ENCODE results near the gene ERI2. TPM values are rescaled to one million over a fixed set of nuclear protein-coding genes. Genes with fewer than 3 reads are reported as not detected.
A peak's percentile ranks its signal among the peaks of the same experiment; 100 is the strongest.

Gene ERI2
- total and polyA plus RNA-seq, 2 of the 13 experiments (the other 11 are each of a cell fraction or from before 2014, with no cell fraction given) = 17.4 to 41.3 TPM

DNA sequence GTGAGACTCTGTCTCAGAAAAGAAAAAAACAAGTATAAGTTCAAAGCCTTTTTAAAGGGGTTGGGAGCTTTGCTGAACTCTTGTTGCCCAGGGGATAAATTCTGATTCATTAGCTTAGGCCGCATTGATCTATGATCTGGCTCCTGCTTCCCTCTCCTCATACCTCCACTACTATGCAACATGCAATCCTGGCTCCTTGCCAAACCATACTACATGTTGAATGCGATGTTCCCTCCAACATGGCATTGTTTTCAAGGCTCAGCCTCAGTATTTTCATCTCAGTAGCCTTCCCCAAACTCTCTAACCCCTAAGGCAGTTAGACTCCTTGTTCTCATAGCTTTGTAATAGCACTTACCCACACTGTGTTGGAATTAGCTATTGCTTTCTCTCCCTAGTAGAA, 6.2 kb upstream of the ERI2 start:
- FAIRE-seq (no peak), ATAC-seq (no peak), DNase-seq (ENCODE audit: low spot score) (no peak)
- ChIA-PET CTCF (ENCODE audit: low intra/inter-chr PET ratio, low total read pairs) (no interaction called here), POLR2A (no interaction called here)
- in situ Hi-C loops (cut with HindIII; ENCODE audit: extremely low pct_ligation_motif_present, low pct_unique_long_range_greater_than_20kb) = no loop called here
- intact Hi-C loops (cut with micrococcal nuclease; ENCODE audit: unreplicated experiment) = no loop called here
- WGBS (ENCODE audit: low lambda C conversion rate) = 89% methylated on average over 2 of the region's 2 CpGs
- Histone ChIP-seq H3K4me2 (ENCODE audit: low read depth, low read length) (no peak overlapping the region), H3K36me3 (replicated peaks in 1 of 2; ENCODE audit: control insufficient read depth in 1 of 2, insufficient read depth in 2 of 2, low read length in 2 of 2) (peaks cover 0 to 17% of the 10 kb centered on the region in 2 experiments; a peak in 2 of 5 replicates), H3K27me3 (ENCODE audit: control insufficient read depth in 1 of 2, insufficient read depth in 2 of 2, low read length in 2 of 2) (no peaks in the 10 kb centered on the region), H3K4me1 (ENCODE audit: insufficient read depth, low read length) (peaks cover 10% of the 10 kb centered on the region), H3K79me2 (ENCODE audit: insufficient read depth, low read length) (no peaks in the 10 kb centered on the region), H4K20me1 (ENCODE audit: insufficient read depth, low read length) (no peaks in the 10 kb centered on the region), H3K27ac (ENCODE audit: extremely low read length, insufficient read depth, low read length) (no peak overlapping the region), H3K9ac (ENCODE audit: insufficient read depth, low read depth, low read length) (no peak overlapping the region), H3K9me3 (ENCODE audit: low read length) (no peaks in the 10 kb centered on the region), H2AFZ (ENCODE audit: low read length) (no peak overlapping the region), H3K4me3 (replicated peaks in 1 of 3; ENCODE audit: insufficient read depth in 1 of 3, low read depth in 2 of 3, low read length in 3 of 3) (no peak overlapping the region)
- no TSS peak for BruUV-seq (replicated peaks)
- TF ChIP-seq HES4 (CRISPR knock-in tag; IDR thresholded peaks at IDR 0.05; ENCODE audit: borderline replicate concordance) (no peak), HOXA9 (CRISPR knock-in tag; IDR thresholded peaks at IDR 0.05; ENCODE audit: borderline replicate concordance) (0 out of 2 replicates have a peak, but pooled peaks have one; percentile 33), LCORL (IDR thresholded peaks at IDR 0.05) (0 out of 2 replicates have a peak, but pooled peaks have one; percentile 41), LCORL (CRISPR knock-in tag; IDR thresholded peaks at IDR 0.05) (no peak)

DNA sequence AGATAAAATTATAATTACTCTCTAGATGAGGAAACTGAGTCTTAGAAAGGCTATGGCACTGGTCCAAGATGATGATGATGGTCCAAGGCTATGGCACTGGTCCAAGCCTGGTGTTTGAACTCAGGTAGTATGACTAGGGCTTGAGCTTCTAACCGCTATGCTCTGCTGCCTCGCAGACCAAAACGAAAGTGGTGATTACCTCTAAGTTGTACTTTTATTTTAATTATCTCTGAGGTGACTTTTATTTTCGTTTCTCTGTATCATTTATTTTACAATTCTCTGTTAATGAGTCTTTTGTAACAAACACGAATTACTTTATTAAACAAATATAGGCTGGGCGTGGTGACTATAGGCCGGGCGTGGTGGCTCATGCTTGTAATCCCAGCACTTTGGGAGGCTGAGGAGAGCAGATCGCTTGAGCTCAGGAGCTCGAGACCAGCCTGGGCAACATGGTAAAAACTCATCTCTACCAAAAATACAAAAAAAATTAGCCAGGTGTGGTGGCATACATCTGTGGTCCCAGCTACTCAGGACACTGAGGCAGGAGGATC, 5.7 kb upstream of the ERI2 start:
- Histone ChIP-seq H3K36me3 (replicated peaks in 1 of 2; ENCODE audit: control insufficient read depth in 1 of 2, insufficient read depth in 2 of 2, low read length in 2 of 2) (peaks cover 0 to 17% of the 10 kb centered on the region in 2 experiments; a peak in 2 of 5 replicates), H3K4me1 (ENCODE audit: insufficient read depth, low read length) (peaks cover 16% of the 10 kb centered on the region), H3K4me3 (replicated peaks in 1 of 3; ENCODE audit: insufficient read depth in 1 of 3, low read depth in 2 of 3, low read length in 3 of 3) (no peak overlapping the region), H3K9me3 (ENCODE audit: low read length) (no peaks in the 10 kb centered on the region), H2AFZ (ENCODE audit: low read length) (no peak overlapping the region), H3K9ac (ENCODE audit: insufficient read depth, low read depth, low read length) (no peak overlapping the region), H3K79me2 (ENCODE audit: insufficient read depth, low read length) (no peaks in the 10 kb centered on the region), H3K27me3 (ENCODE audit: control insufficient read depth in 1 of 2, insufficient read depth in 2 of 2, low read length in 2 of 2) (no peaks in the 10 kb centered on the region; a peak in 1 of 5 replicates), H3K4me2 (ENCODE audit: low read depth, low read length) (no peak overlapping the region), H4K20me1 (ENCODE audit: insufficient read depth, low read length) (no peaks in the 10 kb centered on the region), H3K27ac (ENCODE audit: extremely low read length, insufficient read depth, low read length) (no peak overlapping the region)
- intact Hi-C loops (cut with micrococcal nuclease; ENCODE audit: unreplicated experiment) (no loop called here), in situ Hi-C loops (cut with HindIII; ENCODE audit: extremely low pct_ligation_motif_present, low pct_unique_long_range_greater_than_20kb) (no loop called here)
- TF ChIP-seq ZNF567 (CRISPR knock-in tag; IDR thresholded peaks at IDR 0.05; ENCODE audit: borderline replicate concordance) (no peak), ZNF263 (CRISPR knock-in tag; IDR thresholded peaks at IDR 0.05) (no peak), SAP130 (CRISPR knock-in tag; IDR thresholded peaks at IDR 0.05; ENCODE audit: low read depth) (no peak), ZZZ3 (CRISPR knock-in tag; IDR thresholded peaks at IDR 0.05; ENCODE audit: borderline replicate concordance) (no peak), ZNF326 (CRISPR knock-in tag; IDR thresholded peaks at IDR 0.05; ENCODE audit: borderline replicate concordance) (no peak)
- TF ChIP-seq, protein P1, sequence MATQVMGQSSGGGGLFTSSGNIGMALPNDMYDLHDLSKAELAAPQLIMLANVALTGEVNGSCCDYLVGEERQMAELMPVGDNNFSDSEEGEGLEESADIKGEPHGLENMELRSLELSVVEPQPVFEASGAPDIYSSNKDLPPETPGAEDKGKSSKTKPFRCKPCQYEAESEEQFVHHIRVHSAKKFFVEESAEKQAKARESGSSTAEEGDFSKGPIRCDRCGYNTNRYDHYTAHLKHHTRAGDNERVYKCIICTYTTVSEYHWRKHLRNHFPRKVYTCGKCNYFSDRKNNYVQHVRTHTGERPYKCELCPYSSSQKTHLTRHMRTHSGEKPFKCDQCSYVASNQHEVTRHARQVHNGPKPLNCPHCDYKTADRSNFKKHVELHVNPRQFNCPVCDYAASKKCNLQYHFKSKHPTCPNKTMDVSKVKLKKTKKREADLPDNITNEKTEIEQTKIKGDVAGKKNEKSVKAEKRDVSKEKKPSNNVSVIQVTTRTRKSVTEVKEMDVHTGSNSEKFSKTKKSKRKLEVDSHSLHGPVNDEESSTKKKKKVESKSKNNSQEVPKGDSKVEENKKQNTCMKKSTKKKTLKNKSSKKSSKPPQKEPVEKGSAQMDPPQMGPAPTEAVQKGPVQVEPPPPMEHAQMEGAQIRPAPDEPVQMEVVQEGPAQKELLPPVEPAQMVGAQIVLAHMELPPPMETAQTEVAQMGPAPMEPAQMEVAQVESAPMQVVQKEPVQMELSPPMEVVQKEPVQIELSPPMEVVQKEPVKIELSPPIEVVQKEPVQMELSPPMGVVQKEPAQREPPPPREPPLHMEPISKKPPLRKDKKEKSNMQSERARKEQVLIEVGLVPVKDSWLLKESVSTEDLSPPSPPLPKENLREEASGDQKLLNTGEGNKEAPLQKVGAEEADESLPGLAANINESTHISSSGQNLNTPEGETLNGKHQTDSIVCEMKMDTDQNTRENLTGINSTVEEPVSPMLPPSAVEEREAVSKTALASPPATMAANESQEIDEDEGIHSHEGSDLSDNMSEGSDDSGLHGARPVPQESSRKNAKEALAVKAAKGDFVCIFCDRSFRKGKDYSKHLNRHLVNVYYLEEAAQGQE (IDR thresholded peaks at IDR 0.05; ENCODE audit: borderline replicate concordance in 1 of 2, low read depth in 1 of 2, low read length in 2 of 2) = no peak
- no peak for FAIRE-seq
- ATAC-seq = no peak
- ChIA-PET POLR2A (no interaction called here), CTCF (ENCODE audit: low intra/inter-chr PET ratio, low total read pairs) (no interaction called here)
- WGBS (ENCODE audit: low lambda C conversion rate) = 89% methylated on average over 10 of the region's 10 CpGs
- no TSS peak for BruUV-seq (replicated peaks)
- DNase-seq (ENCODE audit: low spot score) = no peak

All from HepG2 (cell line).